ENCODE results near the gene CELSR3. TPM values are rescaled to one million over a fixed set of nuclear protein-coding genes. Genes with fewer than 3 reads are reported as not detected.

CELSR3 gene
- total RNA-seq, 1 donor from 2014 or later = 0.22 TPM

- DNase-seq (ENCODE audit: low spot score) = peak; percentile 93
- intact Hi-C loops (cut with DNase I) = no loop called here
Measured at GRCh38 chr3:48663489-48664312, 1.0 kb upstream of the CELSR3 start.

GRCh38 chr3:48662145-48662752, 437 bp downstream of the CELSR3 start:
- DNase-seq (ENCODE audit: low spot score) = no peak
- intact Hi-C loops (cut with DNase I) = no loop called here

DNA sequence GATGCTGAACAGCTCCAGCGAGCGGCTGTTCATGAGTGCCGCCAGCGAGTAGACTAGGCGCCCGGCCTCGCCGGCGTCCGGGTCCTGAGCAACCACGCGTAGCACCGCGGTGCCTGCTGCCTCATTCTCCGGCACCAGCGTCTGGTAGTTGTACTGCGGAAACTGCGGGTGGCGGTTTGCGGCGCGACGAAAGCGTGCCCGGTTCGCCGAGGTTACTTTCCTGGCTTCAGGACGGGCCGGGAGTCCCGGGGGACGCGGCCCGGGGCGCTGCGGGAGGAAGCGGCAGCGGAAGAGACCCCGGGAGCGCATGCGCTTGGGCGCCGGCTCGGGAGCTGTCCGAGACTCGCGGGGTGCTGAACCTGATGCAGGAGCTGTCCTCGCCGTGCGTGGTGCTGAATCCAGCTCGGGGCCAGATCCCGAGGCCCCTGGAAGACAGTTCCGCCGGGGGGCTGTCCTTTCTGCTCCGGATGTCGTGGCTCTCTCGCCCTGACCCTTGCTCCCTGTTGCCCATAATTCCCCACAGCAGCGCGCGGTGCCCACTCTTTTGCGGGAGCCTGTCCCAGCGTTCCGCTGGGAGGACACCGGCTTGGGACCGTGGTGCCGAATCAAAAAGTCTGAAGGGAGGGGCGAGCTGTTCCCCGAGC, 1.1 kb downstream of the CELSR3 start:
- peak; percentile 84 for DNase-seq (ENCODE audit: low spot score)
- intact Hi-C loops (cut with DNase I) = no loop called here

GRCh38 chr3:48660800-48661400, 1.8 kb downstream of the CELSR3 start:
- DNase-seq (ENCODE audit: low spot score) = no peak
- intact Hi-C loops (cut with DNase I) = no loop called here

DNA sequence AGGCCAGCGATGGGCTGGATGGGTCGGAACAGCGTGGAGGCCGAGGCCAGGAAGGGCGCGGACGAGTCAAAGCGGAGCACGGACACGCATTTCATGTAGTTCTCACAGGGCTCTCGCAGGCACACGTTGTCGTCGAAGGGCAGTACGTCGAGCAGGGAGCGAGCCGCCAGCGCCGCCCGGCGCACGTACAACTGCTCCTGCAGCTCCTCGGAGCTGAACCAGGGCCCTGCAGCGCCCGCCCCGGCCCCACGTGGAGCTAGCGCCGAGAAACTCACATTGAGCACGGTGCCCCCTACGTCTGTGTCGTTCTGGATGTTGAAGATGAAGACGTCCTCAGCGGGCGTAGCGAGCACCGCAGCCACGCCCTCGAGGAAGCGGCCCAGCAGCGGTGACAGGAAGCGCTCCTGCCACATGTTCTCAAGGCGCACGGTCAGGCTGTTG, 5.8 kb downstream of the CELSR3 start:
- intact Hi-C loops (cut with DNase I) = loop anchor here (1.0 kb wide), 1 partner anchor 22 kb away; the partner anchor contains the start of gene SLC26A6
- DNase-seq (ENCODE audit: low spot score) = no peak

GRCh38 chr3:48656061-48656840, 6.4 kb downstream of the CELSR3 start:
- peak; percentile 91 for DNase-seq (ENCODE audit: low spot score)
- intact Hi-C loops (cut with DNase I) = loop anchor here (1.0 kb wide), 1 partner anchor 21 kb away; the partner anchor contains the start of gene SLC26A6

GRCh38 chr3:48655606-48656005, 7.1 kb downstream of the CELSR3 start:
- no peak for DNase-seq (ENCODE audit: low spot score)
- intact Hi-C loops (cut with DNase I) = loop anchor here (1.0 kb wide), 1 partner anchor 20 kb away; the partner anchor contains the start of gene SLC26A6

- intact Hi-C loops (cut with DNase I) = no loop called here
- no peak for DNase-seq (ENCODE audit: low spot score)
Measured at GRCh38 chr3:48655063-48655462, 7.6 kb downstream of the CELSR3 start.

GRCh38 chr3:48652923-48653715, 9.6 kb downstream of the CELSR3 start:
- DNase-seq (ENCODE audit: low spot score) = no peak
- intact Hi-C loops (cut with DNase I) = no loop called here

GRCh38 chr3:48651771-48652170, 10.9 kb downstream of the CELSR3 start:
- no peak for DNase-seq (ENCODE audit: low spot score)
- intact Hi-C loops (cut with DNase I) = no loop called here

DNA sequence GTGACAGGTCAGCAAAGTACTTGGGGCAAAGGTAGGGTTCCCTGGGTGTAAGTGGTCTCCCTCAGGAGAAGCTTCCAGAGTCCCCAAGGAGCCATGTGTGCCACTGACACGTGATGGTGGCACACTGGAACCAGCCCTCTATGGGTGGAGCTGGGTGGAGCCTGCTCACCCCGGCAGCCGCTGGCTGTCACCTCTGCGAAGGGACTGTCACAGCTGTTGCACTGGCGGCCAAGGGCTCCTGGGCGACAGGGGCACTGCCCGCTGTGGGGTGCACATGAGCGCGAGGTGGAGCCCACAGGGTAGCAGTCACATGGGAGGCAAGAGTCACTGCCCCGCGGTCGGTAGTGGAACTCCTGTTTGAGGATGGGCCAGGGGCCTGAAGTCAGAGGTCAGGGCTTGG, 12.0 kb downstream of the CELSR3 start:
- intact Hi-C loops (cut with DNase I) = no loop called here
- DNase-seq (ENCODE audit: low spot score) = no peak

- no peak for DNase-seq (ENCODE audit: low spot score)
- intact Hi-C loops (cut with DNase I) = no loop called here
Measured at GRCh38 chr3:48648188-48648850, 14.4 kb downstream of the CELSR3 start.

DNA sequence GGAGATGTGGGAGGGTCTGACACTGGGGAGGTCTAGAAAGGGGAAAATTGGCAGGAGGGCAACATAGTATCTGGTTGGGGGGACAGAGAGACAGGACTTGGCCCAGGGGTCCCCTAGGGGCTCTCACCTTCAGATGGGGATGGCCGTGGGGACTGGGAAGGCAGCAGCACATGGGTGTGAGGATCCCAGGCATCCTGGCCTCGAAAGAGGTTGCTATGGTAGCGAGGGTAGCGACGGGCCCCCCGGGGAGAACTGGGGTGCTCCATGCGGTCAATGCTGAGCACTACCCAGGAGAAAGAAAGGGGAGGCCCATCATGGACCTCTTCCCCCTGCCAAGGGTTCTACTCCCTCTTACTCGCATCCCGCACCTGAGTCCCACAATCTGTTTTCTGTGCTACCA, 15.0 kb downstream of the CELSR3 start:
- intact Hi-C loops (cut with DNase I) = no loop called here
- DNase-seq (ENCODE audit: low spot score) = no peak

DNA sequence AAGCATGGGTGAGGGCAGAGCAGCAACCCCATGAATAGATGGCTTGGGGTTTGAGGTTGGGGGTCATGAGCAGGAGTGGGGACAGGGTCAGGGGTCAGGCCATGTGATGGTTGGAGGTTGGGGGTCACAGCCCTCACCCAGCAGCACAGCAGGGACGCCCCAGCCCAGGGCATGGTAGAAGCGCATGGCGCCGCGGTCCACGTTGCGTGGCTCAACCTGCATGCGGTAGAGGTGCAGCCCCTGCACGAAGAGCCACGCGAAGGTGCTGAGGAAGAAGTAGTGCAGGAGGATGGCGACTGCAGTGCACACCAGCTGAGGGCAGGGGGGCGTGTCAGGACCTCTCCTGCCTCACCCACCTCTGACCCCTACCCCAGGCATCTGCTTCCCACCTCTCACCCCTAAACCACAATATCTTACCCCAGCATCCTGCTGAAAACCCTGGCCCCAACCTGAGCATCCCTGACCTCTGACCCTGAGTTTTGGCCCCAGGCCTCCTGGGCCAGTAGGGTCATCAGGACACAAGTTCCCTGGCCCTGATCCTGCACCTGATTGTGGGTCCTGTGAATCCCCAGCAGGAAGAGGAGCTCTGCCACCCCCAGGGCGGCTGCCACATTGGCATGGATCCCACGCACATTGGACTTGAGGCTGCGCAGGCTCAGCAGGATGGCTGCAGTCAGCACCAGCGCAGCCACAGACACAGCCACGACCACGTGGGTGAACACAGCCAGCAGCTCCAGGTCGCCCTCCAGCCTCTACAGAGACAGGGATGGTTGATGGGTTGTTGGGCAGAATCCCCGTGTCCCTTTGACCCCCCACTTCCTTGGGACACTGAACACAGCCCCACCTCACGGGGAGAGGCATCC, 17.6 kb downstream of the CELSR3 start:
- intact Hi-C loops (cut with DNase I) = no loop called here
- DNase-seq (ENCODE audit: low spot score) = no peak

DNA sequence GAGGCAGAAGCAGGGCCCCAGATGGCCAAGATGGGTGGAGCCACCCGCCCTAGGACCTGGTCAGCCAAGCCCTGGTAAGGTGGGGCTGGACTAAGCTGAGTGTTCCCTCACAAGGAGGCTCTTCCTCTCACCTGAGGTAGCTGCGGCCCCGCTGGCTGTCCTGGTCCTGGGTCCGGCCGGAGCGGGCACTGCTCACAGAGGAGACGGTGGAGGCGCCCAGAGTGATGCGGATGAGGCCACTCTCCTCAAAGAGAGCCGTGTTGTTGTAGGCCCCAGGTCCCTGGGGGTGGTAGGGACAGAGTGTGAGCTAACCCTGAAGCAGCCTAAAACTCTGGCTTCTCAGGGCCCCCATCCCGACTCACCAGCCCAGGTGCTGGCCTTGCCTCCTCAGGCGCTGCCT, 20.1 kb downstream of the CELSR3 start:
- intact Hi-C loops (cut with DNase I) = no loop called here
- DNase-seq (ENCODE audit: low spot score) = no peak

- intact Hi-C loops (cut with DNase I) = no loop called here
Measured at GRCh38 chr3:48641396-48641795, 21.3 kb downstream of the CELSR3 start.

GRCh38 chr3:48639944-48640606, 22.6 kb downstream of the CELSR3 start:
- intact Hi-C loops (cut with DNase I) = no loop called here
- DNase-seq (ENCODE audit: low spot score) = no peak

More at GRCh38 chr3:48641396-48641795, 21.3 kb downstream of the CELSR3 start:
- no peak for DNase-seq (ENCODE audit: low spot score)
